HG03575 (cell line): ENCODE results near the gene STARD4.

Experiments
- ATAC-seq: cut with Tn5 transposase; IDR thresholded peaks from one replicate; pipeline ENCODE4 v1.9.1; 2021; ENCODE audit not compliant: unreplicated experiment, insufficient number of reproducible peaks, low FRiP score; ENCODE audit errors: extremely low read depth

The STARD4 gene

GRCh38 chr5:111532886-111533582, 20.7 kb upstream of the STARD4 start:
- ATAC-seq, result no peak

GRCh38 chr5:111530298-111530740, 18.0 kb upstream of the STARD4 start:
- peak; percentile 71 for ATAC-seq

- ATAC-seq, result no peak
These were observed 15.7 kb upstream of the STARD4 start for GRCh38 chr5:111528056-111528455.

GRCh38 chr5:111520908-111521307, 8.6 kb upstream of the STARD4 start:
- ATAC-seq, result no peak

- ATAC-seq, result no peak
These were observed 6.4 kb upstream of the STARD4 start for GRCh38 chr5:111518777-111519176.

- ATAC-seq, result no peak
These were observed 5.6 kb upstream of the STARD4 start for GRCh38 chr5:111517853-111518501.

- ATAC-seq, result no peak
These were observed 1.8 kb upstream of the STARD4 start for GRCh38 chr5:111514087-111514486.

- ATAC-seq, result no peak
These were observed 791 bp upstream of the STARD4 start for GRCh38 chr5:111513131-111513520.

- no peak for ATAC-seq
These were observed 432 bp downstream of the STARD4 start for GRCh38 chr5:111511831-111512374.

- ATAC-seq, result no peak
These were observed 1.0 kb downstream of the STARD4 start for GRCh38 chr5:111511174-111511830.

GRCh38 chr5:111509119-111509518, 3.2 kb downstream of the STARD4 start:
- no peak for ATAC-seq

GRCh38 chr5:111507276-111507675, 5.1 kb downstream of the STARD4 start:
- ATAC-seq, result no peak

GRCh38 chr5:111505096-111505495, 7.2 kb downstream of the STARD4 start:
- ATAC-seq, result no peak

GRCh38 chr5:111502956-111503355, 9.4 kb downstream of the STARD4 start:
- no peak for ATAC-seq

GRCh38 chr5:111498346-111498745, 14.0 kb downstream of the STARD4 start:
- no peak for ATAC-seq

GRCh38 chr5:111495159-111495558, 17.2 kb downstream of the STARD4 start:
- no peak for ATAC-seq

GRCh38 chr5:111494355-111494999, 17.9 kb downstream of the STARD4 start:
- no peak for ATAC-seq

- ATAC-seq, result no peak
These were observed 19.3 kb downstream of the STARD4 start for GRCh38 chr5:111493031-111493430.

- ATAC-seq, result no peak
These were observed 24.0 kb downstream of the STARD4 start for GRCh38 chr5:111488353-111488752.
